Skin epidermis (tissue), 12 donors: Measurements from ENCODE around the gene OR6B2.
"Not testable (repeated sequence)": the region's sequence is repeated elsewhere in the genome, so short reads cannot be mapped to it uniquely, and the experiment has no call there.

Source experiments
- H3K27ac ChIP-seq, 21 experiments: fragments of 200-600 bp; sonication (generic) in 11 of 21; one replicate each; pipeline ENCODE4 v1.5.0; 2020; ENCODE audit warnings: mild to moderate bottlenecking in 3 of 21, inconsistent platforms in 2 of 21, moderate library complexity in 2 of 21
- H3K4me3 ChIP-seq, 7 experiments: fragments of 200-600 bp; sonication (generic) in 2 of 7; one replicate each; pipeline ENCODE4 v1.5.0; 2020; ENCODE audit warnings: inconsistent platforms in 2 of 7, mild to moderate bottlenecking in 2 of 7, moderate library complexity in 1 of 7

OR6B2 gene

DNA sequence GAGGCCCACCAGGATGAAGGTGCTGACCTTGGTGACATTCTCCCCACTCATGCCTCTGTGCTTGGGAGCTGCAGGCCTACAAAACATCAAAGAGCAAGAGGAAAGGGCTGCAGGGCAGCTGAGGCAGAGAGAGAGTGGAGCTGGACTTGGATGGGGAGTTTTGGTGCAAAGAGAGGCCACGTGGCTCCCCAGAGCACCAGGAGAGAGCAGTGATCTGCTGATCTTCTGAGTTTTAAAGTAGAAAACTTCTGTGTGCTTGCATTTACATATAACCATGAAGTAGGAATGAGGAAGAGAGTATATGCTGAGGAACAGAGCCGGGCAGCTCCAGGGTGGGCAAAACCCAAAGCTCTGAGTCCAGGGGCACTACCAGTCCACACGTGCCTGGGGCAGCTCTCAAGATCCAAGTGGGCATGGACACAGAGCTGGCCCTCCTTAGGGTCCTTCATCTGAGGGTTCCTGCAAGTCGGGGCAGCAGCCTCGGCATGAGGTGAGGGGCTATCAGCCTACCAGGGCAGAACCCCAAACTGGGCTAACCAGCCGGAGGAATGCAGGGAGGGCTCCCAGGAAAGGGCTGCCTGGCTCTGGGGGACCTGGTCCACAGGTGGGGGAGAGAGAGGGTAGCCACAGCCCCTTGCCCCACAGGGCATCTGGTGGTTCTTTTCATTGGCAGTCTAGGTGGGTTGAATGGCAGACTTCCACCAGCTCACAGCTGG lies at the start of gene OR6B2:
TSS of gene OR6B2 (minus strand) at position 51 of the 716 bp plus-strand sequence. CDS start at position 51, 0 bp downstream.
- no peak within 1 kb of the TSS for H3K4me3 ChIP-seq
- no peak within 1 kb of the TSS for H3K27ac ChIP-seq

DNA sequence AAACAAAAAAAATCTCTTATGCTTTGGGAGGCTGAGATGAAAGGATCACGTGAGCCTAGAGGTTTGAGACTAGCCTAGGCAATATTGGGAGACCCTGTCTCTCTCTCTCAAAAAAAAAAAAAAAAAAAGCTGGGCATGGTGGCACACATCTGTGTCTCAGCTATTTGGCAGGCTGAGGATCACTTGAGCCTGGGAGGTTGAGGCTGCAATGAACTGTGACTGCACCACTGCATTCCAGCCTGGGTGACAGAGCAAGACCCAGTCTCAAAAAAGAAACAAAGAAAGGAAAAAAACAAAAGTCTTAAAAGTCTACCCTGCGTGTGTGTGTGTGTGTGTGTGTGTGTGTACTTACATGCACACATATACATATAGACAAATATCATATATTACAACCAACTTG lies 48.4 kb upstream of the OR6B2 start:
- no peak overlapping the region for H3K27ac ChIP-seq
- no peak overlapping the region for H3K4me3 ChIP-seq

DNA sequence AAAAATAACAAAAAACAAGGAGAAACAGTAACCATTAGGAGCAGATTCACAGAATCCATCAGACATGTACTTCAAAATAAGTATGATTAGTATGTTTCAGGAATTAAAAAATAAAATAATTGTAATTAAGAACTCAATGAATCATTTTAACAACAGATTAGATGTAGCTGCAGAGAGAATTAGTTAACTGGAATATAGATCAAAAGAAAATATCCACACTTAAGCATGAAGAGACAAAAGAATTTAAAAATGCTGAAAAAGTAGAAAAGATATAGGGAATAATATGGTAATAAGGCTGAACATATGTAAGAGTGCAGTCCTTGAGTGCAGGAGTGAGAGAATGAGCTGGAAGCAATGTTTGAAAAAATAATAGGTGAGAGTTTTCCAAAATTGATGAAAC lies 47.2 kb upstream of the OR6B2 start:
- Histone ChIP-seq H3K4me3 (no peak overlapping the region), H3K27ac (no peak overlapping the region)

DNA sequence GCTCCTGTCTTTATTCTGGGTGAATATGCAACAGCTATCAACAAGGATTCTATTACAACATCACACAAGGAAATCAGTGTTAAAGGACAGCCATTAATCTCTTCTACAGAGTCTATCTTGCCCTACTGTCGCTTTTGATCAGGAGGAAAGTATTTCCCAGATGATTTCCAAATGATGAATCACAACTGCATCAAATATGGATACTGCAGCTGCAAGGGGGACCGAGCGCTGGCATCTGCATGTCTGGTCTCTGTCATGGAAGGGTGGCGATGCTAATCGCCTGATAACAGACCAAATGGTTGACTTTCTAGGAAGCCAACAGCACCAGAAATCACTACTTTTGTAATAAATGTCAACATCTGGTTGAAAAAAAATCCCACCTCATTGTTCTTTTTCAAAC lies 44.3 kb upstream of the OR6B2 start:
- Histone ChIP-seq H3K4me3 (no peak overlapping the region), H3K27ac (no peak overlapping the region)

DNA sequence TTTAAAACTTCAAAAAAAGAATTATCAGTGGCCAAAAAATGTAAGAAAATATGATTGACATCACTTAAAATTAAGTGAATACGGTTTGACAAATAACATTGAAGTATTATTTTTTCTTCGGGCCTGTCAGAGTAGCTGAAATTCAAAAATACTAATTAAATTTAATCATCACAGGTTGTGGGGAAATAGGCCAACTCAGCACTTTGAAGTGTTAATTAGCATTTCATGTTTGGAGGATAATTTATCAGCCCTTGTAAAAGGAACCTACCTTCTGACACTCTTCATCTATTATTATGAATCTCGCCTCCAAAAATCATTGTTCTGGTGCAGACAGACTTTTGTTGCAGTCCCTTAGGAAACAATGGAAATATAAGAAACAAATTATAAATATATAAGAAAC lies 40.7 kb upstream of the OR6B2 start:
- no peak overlapping the region for H3K27ac ChIP-seq
- no peak overlapping the region for H3K4me3 ChIP-seq

DNA sequence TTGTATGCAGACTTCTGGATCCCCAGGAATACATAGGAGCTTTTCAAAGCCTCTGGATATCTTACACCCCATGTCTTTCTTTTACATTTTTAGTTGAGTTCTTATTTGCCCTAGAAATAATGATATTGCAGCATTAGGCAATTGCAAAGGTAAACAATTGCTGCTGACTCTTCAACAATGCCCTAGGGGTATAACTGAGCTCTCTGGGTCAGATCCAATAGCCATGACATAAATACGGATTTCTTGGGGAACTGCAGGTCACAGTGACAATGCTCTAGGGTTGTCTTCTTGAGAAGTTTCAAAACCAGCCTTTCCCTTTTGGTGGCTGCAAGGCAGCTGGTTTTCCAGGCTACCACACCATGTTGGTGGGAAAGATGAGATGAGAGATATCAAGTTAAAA lies 39.6 kb upstream of the OR6B2 start:
- no peak overlapping the region for H3K27ac ChIP-seq

DNA sequence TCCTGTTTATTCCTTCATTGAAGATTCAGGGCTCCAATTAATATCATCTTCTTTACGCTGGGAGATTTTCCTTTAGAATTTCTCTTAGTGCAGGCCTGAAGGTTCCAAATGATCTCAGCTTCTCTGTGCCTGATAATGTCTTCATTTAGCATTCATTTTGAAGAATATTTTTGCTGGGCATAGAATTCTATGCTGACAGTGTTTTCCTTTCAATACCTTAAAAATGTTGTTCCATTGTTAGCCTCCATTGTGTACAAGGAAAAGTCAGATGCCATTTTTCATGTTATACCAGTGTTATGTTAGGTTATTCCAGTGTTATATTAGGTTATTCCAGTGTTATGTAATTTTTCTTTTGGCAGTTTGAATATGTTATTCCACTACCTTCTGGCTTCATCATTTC lies 38.0 kb upstream of the OR6B2 start:
- no peak overlapping the region for H3K4me3 ChIP-seq
- H3K27ac ChIP-seq = no peak overlapping the region

More for the DNA sequence above, 39.6 kb upstream of the OR6B2 start:
- no peak overlapping the region for H3K4me3 ChIP-seq

DNA sequence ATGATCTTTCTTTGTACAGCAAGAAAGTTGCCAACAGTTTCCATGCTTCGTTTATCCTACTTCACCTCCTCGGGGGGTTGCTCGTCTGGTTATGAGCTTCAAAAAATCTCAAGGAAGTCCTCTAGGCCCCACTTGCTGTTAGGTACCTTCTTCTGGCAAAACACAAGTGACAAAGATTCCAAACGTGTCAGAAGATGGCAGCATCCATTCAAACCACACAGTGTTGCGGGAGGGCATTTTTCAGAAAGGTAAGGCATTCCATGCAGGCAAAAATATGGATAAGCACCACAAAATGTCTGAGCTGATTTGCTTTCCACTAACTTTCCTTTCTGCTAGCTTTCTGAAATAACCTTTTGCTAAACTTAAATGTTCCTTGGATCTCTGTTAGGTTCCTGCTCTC lies 36.3 kb upstream of the OR6B2 start:
- Histone ChIP-seq H3K4me3 (no peak overlapping the region), H3K27ac (no peak overlapping the region)

DNA sequence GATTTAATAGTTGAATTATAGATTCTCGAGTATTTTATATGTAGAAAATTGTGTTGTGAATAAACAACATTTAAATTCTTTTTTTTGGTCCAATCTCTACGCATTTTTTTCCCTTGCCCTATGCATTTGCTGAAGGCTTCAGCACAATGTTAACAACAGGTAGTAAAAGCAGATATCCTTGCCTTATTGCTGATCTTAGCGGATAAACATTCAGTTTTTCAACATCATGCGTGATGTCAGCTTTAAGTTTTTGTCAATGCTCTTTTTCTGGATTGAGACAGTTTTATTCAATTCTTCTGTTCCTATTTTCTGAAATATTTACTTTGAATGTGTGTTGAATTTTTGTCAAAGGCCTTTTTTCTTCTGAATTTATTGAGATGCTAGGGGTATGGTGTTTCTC lies 34.7 kb upstream of the OR6B2 start:
- H3K4me3 ChIP-seq = no peak overlapping the region
- no peak overlapping the region for H3K27ac ChIP-seq

DNA sequence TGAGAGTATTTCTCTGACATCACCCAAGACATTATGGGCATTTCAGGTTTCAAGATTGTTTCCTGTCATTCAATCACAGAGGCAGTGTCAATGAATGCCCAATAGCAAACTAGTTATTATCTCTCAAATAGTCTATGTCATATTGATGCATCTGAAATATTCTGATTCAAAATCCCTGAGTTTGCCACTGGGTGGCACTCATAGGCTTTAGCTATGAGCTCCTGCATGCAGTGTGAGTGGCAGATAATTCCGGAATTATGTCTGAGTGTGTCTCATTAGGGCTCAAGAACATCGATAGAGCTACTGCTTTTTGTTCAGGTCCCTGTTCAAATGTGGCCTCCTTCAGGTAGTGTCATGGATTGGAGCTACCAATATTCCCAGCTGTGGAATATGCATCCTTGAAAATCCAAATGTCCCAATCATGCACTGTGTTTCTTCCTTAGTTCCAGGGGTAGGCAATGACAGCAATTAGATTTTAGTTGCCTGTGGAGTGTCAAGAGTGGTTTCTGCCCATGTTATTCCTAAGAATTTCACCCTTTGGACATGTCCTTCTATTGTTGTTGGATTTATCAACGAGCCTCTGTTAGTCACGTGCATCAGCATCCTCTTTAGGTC lies 30.9 kb upstream of the OR6B2 start:
- no peak overlapping the region for H3K4me3 ChIP-seq
- no peak overlapping the region for H3K27ac ChIP-seq

DNA sequence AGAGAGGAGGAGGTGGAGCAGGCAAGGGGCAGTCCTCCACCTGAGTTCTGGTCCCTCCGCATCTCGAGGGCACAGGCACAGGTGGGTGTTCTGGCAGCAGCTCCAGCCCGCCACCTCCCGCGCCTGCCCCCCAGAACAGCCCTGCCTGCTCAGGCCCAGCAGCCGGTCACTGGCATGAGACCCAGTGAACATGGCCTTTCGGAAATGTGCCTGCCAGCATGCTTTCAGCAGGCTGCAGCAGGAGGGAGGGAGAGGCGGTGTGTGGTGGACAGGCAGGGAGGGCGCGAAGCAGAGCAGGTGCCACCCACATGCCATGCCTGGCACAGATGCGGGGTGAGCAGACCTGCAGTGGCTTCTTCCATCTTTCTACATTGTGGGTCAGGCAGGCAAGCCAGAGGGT lies 26.4 kb upstream of the OR6B2 start:
- H3K27ac ChIP-seq = no peak overlapping the region

DNA sequence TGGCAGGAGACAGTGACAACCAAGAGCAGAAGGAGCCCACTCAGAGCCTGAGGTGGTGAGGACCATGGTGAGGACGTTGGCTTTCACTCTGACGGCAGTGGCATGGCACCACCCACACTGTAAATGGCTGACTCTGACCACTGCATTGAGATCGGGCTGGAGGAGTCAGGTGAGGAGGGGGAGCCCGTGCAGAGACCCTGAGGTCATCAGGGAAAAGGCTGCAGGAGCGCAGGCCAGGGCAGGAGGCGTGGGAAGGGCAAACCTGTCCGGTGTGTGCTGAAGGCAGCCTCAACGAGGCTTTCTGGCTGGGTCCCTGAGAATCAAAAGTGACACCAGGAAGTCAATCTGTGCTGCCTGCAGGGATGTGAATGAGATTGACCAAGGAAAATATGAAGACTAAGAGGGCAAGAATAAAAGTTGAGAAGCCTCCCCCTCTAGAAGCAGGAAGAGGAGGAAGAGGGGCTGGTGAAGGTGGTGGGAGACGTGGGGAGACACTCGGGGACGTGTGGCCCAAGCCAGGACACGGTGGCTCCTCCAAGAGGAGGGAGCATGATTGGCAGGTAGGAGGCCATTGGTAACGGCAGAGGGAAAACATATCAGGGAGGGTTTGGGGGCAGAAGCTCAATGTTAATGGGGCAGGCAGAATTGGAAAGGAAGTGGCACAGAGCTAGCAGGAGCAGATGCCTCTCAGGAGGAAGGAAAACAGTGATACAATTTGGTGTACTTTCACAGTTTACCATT lies 25.1 kb upstream of the OR6B2 start:
- no peak overlapping the region for H3K4me3 ChIP-seq
- no peak overlapping the region for H3K27ac ChIP-seq

More for the DNA sequence above, 26.4 kb upstream of the OR6B2 start:
- H3K4me3 ChIP-seq = no peak overlapping the region

DNA sequence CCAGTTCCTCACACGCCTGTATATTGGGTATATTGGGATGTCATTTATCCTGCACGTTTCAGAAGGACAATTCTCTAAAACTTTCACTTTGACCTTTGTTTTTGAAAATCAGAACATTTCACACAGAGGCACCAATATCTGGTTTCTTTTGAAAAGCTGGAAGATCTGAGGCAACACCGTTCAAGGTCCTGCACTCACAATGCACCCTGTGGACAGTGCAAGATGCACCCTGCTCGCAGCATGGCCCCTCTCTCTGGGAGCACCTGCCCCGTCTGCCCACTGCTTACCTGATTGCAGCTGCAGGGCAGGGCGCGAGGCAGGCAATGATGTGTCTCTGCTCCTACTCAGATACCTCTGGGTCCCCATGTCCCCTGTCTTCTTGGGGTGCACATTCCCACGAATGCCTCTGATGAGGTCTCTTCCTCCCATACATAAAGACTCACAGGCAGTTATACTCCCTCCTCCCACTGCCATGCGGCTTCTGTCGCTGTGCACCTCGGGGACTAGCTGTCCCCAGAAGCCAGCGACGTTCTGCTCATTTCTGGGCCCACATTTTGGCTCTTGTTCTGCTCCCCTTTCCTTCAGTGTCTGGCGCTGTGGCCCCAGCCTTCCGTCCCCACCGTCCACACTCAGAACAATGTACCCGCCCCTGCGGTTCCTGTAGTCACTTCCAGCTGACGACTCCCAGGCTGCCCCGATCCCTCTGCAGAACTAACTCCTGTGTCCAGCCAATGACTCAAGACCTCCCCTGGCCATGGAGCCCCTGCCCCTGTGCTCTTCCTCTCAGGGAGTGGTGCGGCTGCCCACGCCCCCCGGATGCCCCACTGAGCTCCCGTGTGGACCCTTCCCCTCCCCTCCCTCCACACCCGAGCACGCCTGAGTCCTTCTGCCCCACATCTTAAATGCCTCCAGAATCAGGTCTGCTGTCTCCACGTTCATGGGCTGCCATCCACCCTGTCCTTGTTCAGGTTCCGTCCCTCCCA lies 23.2 kb upstream of the OR6B2 start, which contains the start of gene OR6B3:
TSS of gene OR6B3 (minus strand) at position 349 of the 983 bp plus-strand sequence.
- no peak within 1 kb of the TSS for H3K27ac ChIP-seq
- H3K4me3 ChIP-seq = no peak within 1 kb of the TSS

DNA sequence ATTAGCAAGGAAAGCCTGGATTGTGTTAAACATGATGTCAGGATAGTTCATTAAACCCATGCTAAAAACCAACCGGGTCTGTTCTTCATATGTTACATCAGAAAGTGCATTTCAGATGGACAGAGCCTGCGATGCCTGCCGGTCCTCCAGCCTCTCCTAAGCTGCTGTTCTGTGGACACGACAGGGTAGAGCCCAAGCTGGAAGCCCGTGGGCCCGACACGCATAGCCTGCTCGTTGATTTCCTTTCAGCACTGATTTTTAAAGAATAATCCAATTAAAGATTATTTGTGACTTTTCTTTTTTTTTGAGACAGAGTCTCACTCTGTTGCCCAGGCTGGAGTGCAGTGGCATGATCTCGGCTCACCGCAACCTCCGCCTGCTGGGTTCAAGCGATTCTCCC lies 22.3 kb upstream of the OR6B2 start:
- Histone ChIP-seq H3K27ac (no peak overlapping the region), H3K4me3 (no peak overlapping the region)

DNA sequence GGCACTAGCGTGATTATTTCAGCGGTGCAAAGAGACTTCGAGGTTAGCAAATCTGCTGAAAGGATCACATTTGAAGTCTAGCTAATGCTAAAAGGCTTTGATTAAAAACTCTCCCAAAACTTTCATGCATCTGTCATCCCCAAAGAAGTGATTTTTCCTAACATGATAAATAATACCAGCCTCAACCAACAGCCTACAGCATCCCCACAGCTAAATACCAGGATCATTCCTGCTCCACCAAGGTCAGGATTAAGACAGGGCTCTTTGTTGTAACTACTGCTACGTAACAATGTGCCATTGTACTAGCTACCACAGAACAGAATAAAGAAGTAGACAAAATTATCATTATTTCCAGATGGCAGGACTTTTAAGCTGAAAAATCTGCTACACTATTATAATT lies 21.5 kb upstream of the OR6B2 start:
- Histone ChIP-seq H3K4me3 (no peak overlapping the region), H3K27ac (no peak overlapping the region)

DNA sequence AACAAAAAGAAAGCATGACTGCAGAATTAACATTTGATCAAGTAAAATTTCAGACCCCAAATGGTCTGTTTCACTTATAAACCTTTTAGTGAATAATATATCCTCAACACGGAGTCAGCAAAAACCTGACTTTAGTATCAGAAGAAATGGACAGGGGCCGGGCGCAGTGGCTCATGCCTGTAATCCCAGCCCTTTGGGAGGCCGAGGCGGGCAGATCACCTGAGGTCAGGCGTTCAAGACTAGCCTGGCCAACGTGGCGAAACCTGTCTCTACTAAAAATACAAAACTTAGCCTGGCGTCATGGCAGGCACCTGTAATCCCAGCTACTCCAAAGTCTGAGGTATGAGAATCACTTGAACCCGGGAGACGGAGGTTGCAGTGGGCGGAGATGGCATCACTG lies 20.0 kb upstream of the OR6B2 start:
- H3K27ac ChIP-seq = no peak overlapping the region
- H3K4me3 ChIP-seq = no peak overlapping the region

DNA sequence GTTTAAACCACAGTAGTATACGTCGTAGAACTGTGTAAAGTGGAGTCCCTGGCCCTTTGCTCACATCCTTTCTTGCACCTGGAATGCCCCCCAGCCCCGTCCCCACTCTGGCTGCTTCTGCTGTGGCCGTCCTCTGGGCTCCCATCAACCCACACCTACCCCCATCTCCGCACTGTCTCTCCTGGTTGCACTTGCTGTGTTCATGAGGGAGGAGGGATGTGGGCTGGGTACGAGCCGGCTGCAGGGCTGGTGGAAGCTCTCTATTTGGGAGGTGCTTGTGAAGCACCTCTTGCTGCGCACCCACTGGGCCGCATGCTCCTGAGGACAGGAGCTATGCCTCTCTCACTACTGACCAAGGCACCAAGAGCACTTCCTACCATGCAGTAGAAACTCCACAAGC lies 18.0 kb upstream of the OR6B2 start:
- H3K27ac ChIP-seq = no peak overlapping the region

DNA sequence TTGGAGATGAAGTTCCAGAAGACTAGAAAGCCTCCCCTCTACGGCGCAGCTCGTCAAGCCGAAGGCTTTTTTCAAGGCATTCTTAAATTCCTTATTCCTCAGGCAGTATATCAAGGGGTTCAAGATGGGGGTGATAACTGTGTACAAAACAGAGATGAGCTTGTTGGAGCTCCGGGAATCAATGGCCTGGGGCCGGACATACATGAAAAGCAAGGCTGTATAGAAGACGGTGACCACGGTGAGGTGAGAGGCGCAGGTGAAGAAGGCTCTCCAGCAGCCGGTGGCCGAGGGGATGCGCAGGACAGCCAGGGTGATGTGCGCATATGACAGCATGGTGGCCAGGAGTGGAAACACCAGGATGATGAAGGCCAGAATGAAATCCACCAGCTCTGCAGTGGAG lies 14.9 kb upstream of the OR6B2 start:
- no peak overlapping the region for H3K27ac ChIP-seq
- no peak overlapping the region for H3K4me3 ChIP-seq

More for the DNA sequence above, 18.0 kb upstream of the OR6B2 start:
- H3K4me3 ChIP-seq = no peak overlapping the region

DNA sequence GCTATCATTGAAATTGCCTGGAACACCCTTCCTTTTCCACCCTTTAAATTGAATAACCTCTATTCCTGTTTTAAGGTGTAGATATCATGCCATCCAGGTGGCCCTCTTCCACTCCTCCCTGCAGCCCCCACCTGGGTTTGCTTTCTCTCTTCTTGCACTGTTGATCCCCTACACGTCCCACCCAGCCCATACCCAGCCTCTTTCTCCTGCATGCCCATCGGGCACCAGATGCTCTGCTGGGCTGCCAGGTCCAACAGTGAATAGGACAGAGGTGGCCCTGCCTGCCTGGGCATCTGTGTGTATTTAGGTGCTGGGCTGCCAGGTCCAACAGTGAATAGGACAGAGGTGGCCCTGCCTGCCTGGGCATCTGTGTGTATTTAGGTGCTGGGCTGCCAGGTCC lies 13.9 kb upstream of the OR6B2 start:
- H3K4me3 ChIP-seq = not testable (repeated sequence)
- peak overlapping the region in 2 of 21 experiments; percentile 28 to 58 for H3K27ac ChIP-seq
